NCI-H1694 treated with DMSO at 0.1 percent for 48 hours (cell line): ENCODE measurements around the gene LRRC15.

ENCODE experiments used
- DNase-seq: peaks from one replicate; lab custom pipeline; 2025; lab: John Stamatoyannopoulos, UW

Gene LRRC15

GRCh38 chr3:194332858-194333211, 36.7 kb downstream of the LRRC15 start:
- DNase-seq: no peak

GRCh38 chr3:194330579-194330978, 39.0 kb downstream of the LRRC15 start:
- DNase-seq: no peak

- no peak for DNase-seq
Observed at GRCh38 chr3:194330160-194330559, 39.4 kb downstream of the LRRC15 start.

GRCh38 chr3:194329583-194329965, 40.0 kb downstream of the LRRC15 start:
- DNase-seq: no peak

DNA sequence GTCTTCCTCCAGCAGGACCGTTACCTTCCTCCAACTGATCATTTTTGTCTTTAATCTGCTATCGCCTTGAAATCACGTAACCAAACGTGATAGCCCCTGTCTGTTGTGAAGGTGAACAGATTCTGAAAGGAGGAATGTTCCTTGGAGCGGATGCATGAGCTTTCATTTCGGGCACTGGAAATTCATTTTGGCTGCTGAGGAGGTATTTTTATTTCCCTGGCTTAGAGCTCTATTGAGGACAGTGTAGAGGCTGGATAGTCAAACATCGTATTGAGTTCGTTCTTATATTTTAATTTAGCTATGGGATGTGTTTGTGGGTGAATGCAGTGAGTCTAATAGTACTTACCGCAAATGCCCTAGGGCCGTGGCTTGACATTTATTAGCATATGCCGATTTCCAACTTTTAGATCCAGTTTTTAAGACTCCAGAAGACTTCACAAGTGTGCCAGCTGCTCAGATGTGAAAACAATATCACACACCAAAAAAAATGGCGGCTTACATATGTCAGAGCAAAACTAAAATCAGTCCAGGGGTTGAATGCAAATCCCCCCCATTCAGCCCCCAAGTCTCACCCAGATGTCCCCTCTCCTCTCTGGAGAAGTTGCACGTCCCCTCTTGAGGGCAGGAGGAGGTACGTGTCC, 40.5 kb downstream of the LRRC15 start:
- no peak for DNase-seq

GRCh38 chr3:194328053-194328657, 41.4 kb downstream of the LRRC15 start:
- no peak for DNase-seq

DNA sequence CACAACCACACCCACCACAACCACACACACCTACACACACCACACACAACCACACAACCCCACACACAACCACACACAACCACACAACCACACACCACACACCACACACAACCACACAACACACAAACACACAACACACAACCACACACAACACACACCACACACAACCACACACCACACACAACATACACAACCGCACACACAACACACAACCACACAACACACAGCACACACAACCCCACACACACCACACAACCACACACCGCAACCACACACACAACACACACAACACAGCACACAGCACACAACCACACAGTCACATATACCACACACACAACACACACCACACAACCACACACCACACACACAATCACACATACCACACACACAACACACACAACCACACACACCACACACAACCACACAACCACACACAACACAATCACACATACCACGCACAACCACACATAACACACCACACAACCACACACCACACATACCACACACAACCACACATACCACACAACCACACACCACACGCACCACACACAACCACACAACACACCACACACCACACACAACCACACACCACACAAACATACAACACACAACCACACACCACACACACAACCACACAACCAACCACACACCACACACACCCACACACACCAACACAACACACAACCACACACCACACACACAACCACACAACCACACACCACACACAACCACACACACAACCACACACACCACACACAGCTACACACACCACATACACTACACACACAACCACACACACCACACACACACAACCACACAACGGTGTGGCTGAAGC, 42.1 kb downstream of the LRRC15 start:
- no peak for DNase-seq

- no peak for DNase-seq
Observed at GRCh38 chr3:194326968-194327217, 42.6 kb downstream of the LRRC15 start.

DNA sequence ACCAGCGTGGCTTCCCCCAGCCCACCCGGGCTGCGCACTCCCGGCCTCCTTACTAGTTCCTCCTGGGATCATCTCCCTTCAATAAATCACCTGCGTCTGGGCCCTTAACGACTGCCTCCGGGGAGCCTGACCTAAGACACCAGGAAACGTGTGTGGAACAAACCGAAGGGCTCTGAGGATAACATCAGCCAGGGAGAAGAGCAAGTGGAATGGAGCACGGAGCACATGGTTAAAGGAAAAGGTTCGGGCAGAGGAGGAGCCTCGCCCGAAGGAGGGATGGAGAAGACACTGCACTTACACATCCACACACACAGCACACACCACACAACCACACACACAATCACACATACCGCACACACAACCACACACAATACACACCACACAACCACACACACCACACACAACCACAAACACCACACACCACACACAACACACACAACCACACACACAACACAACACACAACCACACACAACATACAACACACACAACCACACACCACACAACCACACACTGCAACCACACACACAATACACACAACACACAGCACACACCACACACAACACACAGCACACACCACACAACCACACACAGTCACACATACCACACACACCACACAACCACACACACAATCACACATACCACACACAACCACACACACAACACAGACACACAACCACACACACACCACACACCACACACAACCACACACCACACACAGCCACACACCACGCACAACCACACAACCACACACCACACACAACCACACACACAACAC, 43.2 kb downstream of the LRRC15 start:
- DNase-seq: no peak

- no peak for DNase-seq
Observed at GRCh38 chr3:194325424-194326153, 44.0 kb downstream of the LRRC15 start.

DNA sequence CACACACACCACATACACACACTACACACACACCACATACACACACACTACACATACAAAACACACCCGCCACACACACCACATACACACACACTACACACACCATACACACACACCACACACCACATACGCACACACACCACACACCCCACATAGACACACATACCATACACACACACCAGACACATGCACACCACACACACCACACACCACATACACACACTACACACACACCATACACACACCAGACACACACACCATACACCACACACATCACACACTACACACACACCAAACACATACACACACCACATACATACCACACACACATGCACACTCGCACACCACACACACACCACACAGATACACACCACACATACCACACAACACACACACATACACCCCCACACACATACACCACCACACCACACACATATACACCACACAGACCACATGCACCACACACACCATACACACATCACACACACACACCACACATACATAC, 44.7 kb downstream of the LRRC15 start:
- DNase-seq: no peak

DNA sequence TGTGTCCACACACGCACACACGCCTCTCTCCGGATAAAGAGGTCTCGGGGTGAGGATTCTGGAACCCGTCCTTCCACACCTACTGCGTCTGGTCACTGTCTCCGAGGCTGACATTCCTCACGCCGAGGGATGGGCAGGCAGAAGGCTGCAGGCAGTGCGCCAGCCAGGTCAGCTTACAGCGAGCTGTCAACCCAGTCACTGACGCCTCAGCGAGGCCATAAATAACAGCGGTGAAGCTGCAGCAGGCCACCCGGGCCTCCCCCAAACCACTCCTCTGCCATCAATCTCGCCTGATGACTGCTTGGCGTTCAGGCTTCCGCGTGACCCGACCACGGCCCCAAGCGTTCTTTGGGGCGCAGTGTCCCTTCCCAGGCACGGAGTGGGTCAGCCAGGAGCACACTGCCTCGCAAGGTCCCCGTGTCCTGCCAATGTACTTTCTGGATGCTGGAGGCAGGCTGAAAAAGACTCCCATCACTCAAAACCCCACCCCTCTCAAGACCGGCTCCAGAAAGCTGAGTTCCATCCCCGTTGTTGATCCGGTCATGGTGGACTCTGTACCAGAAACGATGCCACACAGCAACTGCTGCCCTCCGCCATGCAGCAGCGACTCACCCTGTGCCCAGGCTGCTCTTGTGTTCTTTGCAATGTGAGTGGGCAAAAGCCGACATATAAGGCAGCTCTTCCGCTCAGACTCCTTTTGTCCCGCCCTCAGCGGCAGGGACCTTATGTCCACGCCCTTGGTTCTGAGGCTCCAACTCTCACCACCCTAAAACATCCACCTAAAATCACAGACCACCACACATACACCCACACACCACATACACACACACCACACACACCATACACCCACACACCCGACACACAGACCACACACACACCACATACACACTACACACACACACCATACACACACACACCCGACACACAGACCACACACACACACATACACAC, 45.5 kb downstream of the LRRC15 start:
- DNase-seq: no peak

GRCh38 chr3:194322678-194323211, 46.8 kb downstream of the LRRC15 start:
- DNase-seq: no peak

- DNase-seq: no peak
Observed at GRCh38 chr3:194321693-194322640, 47.6 kb downstream of the LRRC15 start.

DNA sequence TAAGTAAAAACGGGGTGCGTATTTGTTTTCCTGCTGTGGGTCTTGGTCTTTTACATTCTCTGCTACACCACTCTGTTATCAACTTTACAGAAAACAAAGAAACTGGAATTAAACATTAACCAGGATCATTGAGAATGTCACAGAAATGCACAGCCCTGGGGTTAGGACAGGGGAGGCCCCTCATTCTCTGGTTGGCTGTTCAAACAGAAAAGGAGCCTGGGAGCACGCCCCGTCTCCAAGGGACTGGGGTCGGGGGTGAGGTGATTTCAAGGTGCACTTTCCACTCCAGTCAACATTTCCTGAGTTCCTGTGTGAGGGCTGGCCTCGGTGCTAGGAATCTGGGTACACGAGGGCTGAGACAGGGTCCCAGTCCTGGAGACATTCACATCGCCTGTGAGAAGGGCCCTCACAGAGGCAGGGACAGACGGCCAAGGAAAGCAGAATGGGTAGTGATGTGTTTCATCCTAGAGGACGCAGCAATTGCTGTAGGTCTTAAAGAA, 48.7 kb downstream of the LRRC15 start:
- no peak for DNase-seq

- DNase-seq: no peak
Observed at GRCh38 chr3:194320100-194320499, 49.4 kb downstream of the LRRC15 start.

DNA sequence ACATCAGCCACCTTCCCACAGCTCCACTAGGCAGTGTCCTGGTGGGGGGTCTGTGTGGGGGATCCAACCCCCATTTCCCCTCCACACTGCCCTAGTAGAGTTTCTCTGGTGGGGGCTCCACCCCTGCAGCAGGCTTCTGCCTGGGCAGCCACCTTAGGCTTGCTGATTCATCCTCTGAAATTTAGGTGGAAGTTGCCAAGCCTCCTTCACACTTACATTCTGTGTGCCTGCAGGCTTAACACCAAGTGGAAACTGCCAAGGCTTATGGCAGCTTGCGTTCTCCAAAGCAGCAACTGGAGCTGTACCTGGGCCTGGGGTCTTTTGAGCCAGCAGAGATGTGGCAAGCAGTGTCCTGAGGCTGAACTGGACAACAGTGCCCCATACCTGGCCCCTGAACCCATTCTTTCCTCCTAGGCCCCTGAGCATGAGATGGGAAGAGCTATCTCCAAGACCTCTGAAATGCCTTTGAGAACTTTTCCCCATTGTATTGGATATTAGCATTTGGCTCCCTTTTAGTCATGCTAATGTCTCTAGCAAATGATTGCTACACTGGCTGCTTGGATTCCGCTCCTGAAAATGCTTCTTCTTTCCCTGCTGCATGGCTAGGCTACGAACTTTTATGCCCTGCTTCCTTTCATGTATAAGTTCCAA, 50.9 kb downstream of the LRRC15 start:
- no peak for DNase-seq

DNA sequence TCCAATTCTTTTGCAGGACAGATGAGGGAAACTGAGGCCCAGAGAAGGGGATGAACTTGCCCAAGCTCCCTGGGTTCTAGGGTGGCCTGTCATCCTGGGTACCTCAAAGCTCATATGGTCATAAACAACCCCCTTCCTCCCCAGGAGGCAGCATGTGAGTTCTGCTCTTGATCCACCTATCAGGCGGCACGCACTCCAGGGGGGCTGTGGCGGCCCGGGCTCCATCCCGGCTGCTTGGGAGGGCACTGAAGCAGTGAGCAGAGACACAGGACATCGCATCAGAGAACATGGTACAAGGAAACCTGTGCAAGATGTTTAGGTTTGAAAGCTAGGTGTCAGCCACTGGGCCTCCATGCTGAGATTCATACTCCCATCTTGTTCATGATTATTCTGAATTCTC, 52.6 kb downstream of the LRRC15 start:
- DNase-seq: no peak

DNA sequence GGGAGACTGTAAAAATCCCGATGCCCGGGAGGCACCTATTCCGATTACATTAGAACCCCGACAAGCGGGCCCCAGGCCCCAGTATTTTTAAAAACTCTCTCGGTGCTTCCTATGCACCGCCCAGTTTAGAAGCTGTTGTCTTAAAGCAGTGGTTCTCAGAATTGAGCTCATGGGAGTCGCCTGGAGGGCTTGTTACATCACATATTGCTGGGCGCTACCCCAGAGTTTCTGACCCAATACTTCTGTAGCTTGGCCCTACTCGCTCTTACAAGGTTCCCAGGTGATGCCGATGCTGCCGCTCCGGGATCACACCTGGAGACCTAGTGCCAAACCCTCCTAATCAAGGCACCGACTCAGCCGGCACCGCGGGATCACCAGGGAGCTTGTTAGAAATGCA, 53.6 kb downstream of the LRRC15 start:
- no peak for DNase-seq
